Measurements from ENCODE around the gene NPIPB8.
"Not testable (repeated sequence)": the region's sequence is repeated elsewhere in the genome, so short reads cannot be mapped to it uniquely, and the experiment has no call there.

The NPIPB8 gene

DNA sequence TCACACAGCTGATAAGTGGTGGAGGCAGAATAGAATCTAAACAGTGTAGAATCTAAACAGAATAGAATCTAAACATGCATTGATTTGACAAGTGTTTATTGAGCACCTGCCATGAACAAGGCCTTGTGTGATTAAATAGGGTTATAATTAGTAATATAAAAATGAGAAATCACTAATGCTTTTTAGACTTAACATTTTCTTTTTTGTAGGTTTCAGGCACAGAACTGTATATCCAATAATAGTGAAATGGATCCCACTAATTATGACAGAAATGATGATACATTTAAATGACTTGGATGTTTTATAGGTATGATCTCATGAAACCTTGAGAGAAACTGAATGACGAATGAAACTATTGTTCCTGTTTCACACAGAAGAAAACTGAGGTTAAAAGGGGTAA is at the start of gene NPIPB8:
TSS of gene NPIPB8 (plus strand) at position 301 of the 400 bp plus-strand sequence. CDS start 296 bp downstream, outside the sequence.
- DNase-seq, result not testable (repeated sequence)

DNA sequence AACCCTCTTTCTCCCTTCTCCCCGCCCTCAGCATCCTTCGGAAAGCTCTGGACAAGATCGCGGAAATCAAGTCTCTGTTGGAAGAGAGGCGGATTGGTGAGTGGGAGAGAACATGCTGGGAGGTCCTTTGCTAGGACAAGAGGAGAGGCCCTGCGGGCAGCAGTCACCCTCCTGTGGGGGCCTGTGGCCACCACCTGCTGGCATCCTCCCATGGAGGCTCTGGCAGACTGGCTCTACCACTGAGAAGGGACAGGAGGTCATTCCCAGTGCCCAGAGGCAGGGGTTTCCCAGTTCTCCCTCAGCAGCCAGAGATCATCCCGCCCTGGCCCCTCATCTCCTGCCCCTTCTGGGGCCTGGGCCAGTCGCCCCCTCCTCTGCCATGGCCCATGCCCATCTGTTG is 48.8 kb upstream of the NPIPB8 start:
- no peak for DNase-seq

DNA sequence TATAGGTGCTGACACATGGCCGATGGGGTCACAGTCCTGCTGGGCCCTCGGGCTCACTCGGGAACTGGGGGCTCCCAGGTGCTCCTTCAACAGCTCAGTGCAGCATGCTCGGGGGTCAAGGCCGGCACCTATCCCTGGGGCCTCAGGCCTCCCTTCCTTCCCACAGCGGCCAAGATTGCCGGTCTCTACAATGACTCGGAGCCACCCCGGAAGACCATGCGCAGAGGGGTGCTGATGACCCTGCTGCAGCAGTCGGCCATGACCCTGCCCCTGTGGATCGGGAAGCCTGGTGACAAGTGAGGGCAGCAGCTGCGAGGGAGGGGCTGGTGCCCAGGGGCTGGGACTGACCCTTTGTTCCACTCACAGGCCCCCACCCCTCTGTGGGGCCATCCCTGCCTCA is 47.9 kb upstream of the NPIPB8 start:
- DNase-seq, result no peak

DNA sequence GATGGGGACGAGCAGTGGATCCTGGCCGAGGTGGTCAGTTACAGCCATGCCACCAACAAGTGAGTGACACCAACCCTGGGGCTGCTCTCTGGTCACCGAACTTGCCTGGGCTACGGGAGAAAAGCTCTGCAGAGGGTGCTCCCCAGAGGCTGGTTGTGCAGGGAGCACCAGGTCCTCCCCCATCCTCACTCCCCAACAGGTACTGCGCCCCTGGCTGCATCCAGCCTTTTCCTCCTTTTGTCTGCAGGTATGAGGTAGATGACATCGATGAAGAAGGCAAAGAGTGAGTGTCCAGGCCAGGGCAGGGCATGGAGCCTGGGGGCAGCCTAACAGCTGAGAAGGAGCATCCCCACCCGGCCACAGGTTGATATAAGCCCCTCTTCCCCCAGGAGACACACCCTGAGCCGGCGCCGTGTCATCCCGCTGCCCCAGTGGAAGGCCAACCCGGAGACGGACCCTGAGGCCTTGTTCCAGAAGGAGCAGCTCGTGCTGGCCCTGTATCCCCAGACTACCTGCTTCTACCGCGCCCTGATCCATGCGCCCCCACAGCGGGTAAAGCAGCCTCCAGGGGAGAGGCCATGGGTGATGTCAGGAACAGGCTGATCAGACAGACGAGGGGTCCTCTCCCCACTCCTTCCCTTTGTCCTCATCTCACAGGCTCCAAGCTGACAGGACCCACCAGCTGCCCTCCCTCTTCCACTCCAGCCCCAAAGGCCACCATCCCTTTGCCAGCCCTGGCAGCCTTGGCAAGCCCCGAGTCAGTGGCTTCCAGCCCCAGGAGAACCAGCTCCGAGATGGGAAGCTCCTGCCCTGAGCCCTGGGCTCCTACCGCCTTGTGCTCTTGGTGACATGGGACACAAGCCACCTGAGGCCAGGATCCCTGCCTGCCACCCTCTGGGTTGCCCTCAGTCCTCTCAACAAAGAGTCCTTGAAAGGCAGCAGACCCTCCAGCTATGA is 47.2 kb upstream of the NPIPB8 start:
- DNase-seq, result no peak

DNA sequence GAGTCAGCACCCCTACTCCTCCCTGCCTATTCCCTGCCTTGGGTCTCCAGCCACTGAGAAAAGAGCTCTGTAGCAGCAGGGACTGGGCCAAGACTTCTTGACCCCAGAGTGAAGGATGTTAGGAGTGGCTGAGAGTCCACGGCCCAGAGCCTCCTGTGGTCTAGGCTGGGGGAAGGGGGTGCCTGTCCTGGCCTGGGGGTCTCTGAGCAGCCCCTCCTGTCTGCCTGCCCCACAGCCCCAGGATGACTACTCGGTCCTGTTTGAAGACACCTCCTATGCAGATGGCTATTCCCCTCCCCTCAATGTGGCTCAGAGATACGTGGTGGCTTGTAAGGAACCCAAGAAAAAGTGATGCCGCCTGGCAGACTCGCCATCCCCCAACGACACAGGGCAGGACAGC is 46.5 kb upstream of the NPIPB8 start:
- no peak for DNase-seq

DNA sequence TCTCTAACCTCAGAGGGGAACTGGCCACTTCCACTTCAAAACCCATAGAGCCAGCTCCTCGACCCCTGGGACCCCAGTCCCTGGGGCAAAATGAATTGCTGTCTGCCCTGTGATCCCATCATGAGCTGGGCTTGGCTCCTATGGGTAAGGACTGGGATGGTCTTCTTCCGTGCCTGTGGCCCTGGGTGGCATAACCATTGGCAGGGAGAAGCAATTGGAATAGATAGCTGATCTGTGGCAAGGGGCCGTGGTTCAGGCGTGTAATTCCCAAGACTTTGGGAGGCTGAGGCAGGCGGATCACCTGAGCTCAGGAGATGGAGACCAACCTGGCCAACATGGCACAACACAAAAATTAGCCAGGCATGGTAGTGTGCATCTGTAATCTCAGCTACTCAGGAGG is 45.4 kb upstream of the NPIPB8 start:
- no peak for DNase-seq

DNA sequence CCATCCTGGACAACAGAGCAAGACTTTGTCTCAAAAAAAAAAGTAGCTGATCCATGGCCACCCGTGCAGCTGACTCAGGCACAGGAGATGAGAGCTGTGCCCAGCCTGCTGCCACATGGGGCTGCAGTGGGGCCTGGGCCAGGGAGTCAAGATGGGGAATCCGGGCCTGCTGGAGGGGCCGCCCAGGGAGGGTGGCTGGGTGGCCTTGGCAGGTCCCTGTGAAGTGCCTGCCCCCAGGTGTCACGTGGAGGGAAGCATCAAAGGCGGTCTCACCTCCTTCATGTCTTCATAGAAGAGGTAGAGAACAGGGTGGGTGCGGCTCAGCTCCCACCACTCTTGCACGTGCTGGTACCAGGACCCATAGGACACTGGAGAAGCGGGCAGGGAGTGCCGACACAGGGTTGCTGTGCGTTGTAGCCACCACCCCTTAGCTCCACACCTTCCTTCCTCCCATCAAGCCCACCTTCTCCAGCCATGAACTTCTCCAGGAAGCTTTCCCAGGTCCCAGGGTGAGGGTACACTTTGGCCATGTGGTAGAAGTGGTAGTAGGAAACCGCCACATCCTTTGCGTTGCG is 44.8 kb upstream of the NPIPB8 start:
- DNase-seq, result no peak

DNA sequence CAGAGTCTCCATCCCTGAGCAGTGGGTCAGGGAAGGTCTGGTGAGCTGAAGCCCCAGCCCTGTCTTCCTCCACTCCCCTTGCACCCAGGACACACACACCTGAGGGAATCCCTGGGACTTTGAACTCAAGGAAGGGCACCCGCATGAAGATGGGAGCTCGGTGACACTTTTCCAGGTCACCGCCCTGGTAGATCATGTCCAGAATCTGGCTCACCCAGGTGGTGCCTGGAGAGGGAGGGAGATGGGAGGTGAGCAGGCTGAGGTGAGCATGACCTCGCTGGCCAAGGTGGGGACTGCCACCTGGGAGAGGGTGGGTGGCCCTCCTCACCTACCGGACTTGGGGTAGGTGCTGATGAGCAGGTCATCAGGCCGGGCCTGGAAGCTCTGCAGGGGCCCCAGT is 42.4 kb upstream of the NPIPB8 start:
- not testable (repeated sequence) for DNase-seq

DNA sequence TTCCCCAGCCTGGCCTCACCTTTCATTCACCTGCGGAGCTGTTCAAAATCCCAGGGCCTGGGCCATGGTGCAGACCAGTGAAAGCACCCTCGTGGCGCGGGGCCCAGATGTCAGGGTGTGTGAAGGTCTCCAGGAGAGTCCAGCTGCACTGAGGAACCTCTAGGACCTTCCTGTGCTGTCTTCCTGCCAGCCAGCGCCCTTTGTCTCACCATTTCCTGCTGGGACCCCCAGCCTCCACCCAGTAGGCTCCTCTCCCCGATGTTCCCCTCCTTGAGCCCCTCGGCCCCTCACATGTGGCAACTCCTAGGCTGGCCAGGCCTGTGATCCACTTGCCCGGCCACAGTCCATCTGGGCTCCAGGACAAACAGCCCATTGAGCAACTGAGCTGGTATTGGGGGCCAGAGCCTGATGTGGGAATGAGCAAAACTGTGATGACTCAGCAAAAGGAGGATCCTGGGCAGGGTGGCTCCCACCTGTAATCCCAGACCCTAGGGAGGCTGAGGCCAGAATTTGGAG is 41.7 kb upstream of the NPIPB8 start:
- DNase-seq, result no peak

DNA sequence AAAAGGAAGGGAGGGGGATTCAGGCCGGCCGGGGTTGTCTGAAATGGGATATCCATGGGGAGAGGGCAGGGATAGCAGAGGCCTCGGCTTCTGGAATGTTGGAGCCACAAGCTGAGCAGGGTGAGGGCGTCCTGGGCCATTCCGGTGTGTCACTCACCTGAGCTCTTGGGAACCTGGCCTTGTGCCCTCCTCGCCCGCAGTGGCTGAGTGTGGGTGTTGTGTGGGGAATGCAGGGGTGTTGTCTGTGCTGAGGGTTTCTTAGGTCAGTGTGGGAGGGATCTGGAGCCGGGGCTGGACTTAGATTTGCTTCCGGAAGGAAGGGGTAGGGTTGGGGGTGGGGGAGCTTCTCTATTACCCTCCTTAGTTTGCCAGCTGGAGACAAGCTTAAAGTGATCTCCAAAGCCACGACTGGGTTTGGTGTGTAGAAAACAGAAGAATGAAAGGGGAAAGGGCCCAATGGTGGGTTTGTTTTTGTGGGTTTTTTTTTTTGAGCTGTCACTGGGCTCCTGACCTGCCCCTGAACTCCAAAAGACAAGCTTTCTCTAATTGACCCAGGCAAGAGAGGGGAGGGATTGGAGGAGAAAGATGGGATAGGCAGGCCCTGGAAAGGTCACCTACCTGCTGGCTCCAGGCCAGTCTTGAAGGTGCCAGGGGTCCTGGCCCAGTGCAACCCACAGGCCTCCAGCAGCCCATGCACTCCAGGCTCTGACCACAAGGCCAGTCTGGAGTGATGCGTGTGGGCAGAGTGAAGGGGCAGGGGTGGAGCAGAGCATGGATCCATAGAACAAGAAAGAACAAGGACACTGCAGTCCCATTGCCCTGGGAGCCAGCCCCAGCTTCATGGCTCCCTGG is 40.8 kb upstream of the NPIPB8 start, which contains the start of gene SULT1A2:
TSS of gene SULT1A2 (minus strand) at position 211 of the 852 bp plus-strand sequence. CDS start 1,120 bp downstream, outside the sequence.
- no peak for DNase-seq

DNA sequence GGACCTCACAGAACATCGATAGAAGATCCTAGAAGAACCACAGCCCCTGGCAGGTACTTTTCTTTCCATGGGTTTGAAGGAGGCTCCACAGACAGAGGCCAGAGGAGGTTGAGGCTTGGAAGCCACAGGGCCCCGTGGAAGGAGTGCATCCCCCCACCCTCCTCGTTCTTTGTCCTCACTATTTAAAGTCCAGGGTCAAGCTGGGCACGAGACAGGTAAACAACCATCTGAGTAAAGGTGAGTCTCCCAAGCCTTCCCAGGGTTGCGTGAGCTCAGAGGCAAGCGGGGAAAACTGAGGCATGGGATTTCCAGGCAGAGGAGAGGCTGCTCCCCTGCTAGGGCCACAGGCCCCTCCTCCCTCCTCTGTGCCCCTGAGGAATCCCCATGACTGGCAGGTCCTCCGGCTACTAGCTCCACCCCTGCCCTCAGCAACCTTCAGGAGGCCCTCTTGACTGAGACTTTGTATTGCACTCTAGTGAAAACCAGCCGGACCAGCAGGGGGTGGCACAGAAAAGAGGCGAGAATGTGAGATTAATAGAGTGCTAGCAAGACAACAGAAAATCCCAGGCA is 40.1 kb upstream of the NPIPB8 start:
- no peak for DNase-seq

DNA sequence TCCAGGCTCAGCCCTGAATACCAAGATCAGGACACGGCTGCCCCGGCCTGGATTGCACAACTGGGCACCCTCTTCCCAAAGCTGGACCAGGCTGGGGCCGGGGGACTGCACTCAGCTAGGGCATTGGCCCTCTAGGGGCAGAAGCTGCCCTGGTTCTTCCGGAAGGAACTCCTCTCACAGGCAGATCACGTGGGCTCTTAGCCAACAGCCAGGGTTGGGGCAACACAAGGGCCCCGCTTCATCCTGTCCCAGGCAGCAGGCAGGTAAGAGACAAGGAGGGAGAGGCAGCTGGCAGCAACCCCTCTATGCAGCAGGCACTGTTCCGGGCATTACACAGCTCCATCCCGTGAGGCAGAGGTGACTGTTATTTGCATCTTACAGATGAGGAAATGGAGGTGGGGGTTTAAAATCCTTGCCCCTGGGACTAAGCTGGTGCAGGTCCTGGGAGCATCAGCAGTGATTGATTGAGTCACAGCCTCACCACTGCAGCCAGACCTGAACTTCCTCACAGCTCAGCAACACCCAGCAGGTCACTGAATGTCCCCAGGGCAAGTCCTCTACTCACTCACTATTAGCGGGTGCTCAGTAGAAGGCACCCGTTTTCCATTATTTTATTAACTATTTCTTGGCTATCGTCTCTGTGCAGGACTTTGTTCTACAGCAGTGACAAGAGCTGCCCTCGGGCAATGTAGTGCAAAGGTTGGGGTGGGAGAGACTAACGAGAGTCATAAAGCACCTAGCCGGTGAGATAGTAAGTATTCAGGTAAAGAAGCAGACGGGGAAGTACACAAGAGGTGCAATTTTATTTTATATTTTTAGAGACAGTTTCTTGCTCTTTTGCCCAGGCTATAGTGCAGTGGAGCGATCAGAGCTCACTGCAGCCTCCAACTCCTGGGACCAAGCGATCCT is 38.2 kb upstream of the NPIPB8 start:
- not testable (repeated sequence) for DNase-seq

DNA sequence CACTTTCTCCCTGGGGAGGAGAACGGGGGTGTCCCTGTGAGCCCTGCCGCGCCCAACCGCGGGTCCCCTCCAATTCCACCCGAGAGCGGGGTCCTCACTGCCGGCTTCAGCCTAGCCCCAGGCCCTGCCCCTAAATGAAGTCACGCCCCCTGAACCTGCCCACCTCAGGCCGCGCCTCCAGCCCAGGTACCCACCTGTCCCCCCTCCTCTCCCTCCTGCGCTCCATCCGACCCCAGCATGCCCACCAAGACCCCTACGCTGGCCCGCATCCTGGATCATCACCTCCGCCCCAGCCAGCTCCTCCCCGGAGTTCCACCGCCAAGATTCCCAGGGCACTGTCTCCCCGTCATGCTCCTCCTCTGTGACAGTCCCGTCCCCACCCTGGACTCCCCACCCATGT is 36.9 kb upstream of the NPIPB8 start:
- DNase-seq, result not testable (repeated sequence)

DNA sequence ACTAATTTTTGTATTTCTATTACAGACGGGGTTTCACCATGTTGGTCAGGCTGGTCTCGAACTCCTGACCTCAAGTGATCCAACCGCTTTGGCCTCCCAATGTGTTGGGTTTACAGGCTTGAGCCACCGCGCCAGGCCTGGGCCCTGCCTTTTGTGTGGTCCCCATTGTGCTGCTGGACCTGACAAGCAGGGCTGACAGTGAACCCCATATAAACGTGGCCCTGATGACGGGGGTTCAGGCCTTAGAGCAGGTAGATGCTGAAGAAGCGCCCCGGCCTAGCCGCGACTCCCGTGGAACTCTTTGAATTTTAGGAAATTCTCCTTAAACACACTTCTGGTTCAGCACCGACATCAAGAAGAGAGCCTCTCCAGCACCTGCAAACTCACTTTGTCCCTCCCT is 36.3 kb upstream of the NPIPB8 start:
- DNase-seq, result not testable (repeated sequence)

DNA sequence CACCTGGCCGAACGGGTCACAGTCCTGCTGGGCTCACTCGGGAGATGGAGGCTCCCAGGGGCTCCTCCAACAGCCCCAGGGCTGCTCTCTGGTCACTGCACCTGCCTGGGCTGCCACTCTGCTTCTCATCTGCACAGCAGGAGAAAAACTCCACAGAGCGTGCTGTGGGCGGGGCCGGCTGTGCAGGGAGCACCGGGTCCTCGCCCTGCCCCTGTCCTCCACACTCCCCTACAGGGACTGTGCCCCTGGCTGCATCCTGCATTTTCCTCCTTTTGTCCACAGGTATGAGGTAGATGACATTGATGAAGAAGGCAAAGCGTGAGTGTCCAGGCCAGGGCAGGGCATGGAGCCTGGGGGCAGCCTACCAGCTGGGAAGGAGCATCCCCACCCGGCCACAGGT is 35.8 kb upstream of the NPIPB8 start:
- DNase-seq, result not testable (repeated sequence)

DNA sequence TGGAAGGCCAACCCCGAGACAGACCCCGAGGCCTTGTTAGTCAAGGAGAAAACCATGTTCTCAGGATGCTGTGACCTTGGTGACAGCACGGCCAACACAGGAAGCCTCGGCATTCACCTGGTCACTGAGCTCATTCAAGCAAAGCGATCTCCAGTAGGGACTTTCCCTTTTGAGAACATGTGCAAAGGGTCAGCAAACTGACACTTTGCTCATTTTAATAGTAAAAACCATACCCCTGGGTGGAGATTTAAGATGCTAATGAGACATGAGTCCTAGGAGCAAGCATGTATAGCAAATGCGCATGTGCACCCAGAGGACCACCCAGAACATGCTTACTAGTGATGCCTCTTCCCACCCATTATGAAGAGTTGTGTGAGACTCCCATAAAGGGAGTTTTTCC is 35.3 kb upstream of the NPIPB8 start:
- DNase-seq, result no peak

DNA sequence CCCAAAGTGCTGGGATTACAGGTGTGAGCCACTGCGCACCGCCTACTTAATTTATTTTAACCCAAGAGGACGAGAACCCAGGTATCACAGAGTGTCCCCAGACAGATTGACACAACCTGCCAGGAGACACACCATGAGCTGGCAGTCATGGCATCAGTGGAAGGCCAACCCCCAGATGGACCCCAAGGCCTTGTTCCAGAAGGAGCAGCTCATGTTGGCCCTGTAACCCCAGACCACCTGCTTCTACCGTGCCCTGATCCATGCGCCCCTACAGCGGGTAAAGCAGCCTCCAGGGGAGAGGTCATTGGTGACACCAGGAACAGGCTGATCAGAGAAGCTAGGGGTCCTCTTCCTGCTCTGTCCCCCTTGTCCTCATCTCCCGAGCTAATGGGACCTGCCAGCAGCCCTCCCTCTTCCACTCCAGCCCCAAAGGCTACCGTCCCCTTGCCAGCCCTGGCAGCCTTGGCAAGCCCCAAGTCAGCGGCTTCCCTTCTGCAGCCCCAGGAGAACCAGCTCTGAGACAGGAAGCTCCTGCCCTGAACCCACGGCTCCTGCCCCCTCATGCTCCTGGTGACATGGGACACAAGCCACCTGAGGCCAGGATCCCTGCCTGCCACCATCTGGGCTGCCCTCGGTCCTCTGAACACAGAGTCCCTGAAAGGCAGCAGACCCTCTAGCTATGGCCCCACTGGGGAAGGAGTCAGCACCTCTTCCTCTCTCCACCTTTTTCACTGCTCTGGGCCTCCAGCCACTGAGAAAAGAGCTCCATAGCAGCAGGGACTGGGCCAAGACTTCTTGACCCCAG is 34.3 kb upstream of the NPIPB8 start:
- DNase-seq, result no peak

DNA sequence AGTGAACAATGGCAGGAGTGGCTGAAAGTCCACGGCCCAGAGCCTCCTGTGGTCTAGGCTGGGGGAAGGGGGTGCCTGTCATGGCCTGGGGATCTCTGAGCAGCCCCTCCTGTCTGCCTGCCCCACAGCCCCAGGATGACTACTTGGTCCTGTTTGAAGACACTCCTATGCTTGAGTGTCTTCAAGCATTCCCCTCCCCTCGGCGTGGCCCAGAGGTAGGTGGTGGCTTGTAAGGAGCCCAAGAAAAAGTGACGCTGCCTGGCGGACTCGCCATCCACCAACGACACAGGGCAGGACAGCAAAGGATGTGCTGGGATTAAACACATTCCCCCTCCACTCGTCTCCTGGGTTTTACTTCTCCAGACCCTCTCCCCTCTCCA is 33.7 kb upstream of the NPIPB8 start:
- DNase-seq, result no peak

DNA sequence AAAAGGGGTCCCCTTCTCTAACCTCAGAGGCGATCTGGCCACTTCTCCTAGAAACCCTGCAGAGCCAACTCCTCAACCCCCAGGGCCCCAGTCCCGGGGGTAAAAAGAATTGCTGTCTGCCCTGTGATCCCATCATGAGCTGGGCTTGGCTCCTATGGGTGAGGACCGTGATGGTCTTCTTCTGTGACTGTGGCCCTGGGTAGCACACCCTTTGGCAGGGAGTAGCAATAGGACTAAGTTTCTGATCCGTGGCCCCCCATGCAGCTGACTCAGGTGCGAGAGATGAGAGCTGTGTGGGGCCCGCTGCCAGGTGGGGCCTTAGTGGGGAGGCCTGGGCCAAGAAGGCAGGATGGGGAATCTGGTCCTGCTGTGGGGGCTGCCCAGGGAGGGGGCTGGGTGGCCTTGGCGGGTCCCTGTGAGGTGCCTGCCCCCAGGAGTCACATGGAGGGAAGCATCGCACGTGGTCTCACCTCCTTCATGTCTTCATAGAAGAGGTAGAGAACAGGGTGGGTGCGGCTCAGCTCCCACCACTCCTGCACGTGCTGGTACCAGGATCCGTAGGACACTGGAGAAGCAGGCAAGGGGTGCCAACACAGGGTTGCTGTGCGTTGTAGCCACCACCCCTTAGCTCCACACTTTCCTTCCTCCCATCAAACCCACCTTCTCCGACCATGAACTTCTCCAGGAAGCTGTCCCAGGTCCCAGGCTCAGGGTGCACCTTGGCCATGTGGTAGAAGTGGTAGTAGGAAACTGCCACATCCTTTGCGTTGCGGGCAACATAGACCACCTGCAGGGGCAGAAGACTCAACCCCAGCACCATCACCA is 31.4 kb upstream of the NPIPB8 start:
- DNase-seq, result no peak
